COR-L47 (cell line): ENCODE data around the gene OR2W1.
A peak's percentile ranks its signal among the peaks of the same experiment; 100 is the strongest.

Source experiments
- DNase-seq: peaks from one replicate; lab custom pipeline; 2025; lab: John Stamatoyannopoulos, UW

The OR2W1 gene, protein sequence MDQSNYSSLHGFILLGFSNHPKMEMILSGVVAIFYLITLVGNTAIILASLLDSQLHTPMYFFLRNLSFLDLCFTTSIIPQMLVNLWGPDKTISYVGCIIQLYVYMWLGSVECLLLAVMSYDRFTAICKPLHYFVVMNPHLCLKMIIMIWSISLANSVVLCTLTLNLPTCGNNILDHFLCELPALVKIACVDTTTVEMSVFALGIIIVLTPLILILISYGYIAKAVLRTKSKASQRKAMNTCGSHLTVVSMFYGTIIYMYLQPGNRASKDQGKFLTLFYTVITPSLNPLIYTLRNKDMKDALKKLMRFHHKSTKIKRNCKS

GRCh38 chr6:29045075-29045474, at the start of gene OR2W1:
Gene OR2W1 (minus strand): TSS chr6:29045175. CDS start chr6:29045175, 0 bp downstream.
- DNase-seq: no peak

GRCh38 chr6:29092957-29093356, 48.0 kb upstream of the OR2W1 start:
- no peak for DNase-seq

DNA sequence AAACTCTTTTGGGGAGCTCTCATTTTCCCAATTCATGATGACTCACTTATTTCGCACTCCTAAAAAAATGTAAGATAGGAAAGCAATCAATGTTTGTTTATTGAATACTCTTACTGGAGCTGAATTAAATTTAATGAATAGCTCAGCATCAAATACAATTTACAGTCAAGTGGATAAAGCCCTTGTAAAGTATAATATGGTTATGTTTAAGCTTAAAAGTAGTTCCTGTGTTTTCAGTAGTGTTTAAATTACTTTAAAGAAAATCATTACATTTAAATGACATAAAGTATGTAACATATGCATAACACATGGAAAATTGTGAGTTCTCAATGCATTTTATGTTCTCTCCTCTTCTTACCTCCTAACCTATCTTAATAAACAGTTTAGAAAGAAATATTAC, 42.2 kb upstream of the OR2W1 start, which contains the start of gene OR2B3:
Gene OR2B3 (minus strand): TSS at position 101 of the 400 bp plus-strand sequence. CDS start 65 bp downstream, at position 36.
- DNase-seq: no peak

DNA sequence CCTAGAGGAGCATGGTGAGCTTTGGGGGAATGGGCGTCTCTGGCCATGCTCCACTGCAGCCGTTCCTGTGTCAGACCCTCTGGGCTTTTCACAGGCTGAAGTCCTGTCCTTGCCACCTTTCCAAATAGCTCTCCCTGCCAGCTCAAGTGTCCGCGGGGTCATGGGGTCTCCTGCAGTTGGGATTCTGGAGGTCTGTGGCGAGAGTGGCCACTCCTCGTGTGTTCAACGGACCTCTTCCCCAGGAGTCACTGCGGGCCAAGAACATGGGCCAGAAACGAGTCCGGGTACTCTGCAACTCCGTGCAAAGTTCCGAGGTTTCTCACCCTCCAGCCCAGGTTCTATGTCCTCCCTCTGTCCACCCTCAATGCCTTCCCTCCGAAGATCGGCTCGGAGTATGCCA, 37.5 kb upstream of the OR2W1 start:
- no peak for DNase-seq

DNA sequence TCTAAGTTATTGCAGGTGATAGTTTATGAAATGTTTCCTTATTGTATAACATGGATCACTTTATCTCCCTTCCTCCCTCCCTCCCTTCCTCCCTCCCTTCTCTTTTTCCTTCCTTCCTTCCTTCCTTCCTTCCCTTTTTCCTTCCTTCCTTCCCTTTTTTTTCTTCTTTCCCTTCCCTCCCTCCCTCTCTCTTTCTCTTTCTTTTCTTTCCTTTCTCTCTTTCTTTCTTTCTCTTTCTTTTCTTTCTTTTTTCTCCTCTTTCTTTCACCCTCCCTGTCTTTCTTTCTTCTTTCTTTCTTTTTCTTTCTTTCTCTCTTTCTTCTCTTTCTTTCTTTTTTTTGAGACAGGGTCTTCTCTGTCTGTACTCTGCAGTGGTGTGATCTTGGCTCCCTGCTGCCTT, 36.3 kb upstream of the OR2W1 start:
- DNase-seq: no peak

DNA sequence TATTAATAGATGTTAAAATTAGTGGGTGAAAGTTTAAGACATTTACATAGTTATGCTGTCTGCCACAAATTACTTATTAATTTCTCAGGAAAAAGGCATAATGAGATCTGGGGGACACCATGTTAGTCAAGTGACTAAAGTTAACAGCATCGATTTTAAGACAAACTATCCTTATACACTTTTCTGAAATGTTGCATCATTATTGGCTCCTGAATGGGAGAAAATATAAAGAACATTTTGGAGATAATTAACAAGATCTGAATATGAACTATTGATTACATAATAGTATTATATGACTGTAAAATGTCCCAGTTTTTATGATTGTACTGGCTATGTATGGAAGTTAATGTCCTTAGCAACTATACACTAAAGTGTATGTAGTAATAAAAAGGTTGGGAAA, 34.2 kb upstream of the OR2W1 start:
- no peak for DNase-seq

- DNase-seq: peak; percentile 16
Observed at GRCh38 chr6:29071831-29072723, 27.1 kb upstream of the OR2W1 start.

GRCh38 chr6:29051680-29052079, 6.7 kb upstream of the OR2W1 start:
- DNase-seq: no peak

DNA sequence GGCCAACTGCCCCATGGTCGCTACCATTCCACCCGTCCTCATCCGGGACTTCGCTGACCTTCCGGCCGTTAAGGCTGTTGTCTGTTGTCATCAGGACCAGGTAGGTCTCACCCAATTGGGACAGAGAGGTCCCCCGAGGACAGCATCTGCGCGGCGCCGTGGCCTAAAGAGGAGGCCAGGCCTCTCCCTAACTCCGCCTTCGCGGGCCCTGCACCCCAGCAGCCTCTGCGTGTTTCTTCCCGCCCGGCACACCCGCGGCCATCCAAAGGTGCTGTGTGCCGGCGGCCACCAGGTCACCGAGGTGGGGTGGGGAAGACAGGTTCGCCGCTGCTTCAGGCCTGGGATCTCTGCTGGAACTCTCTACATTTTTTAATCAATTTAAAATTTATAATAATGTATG, 9.0 kb downstream of the OR2W1 start:
- no peak for DNase-seq

GRCh38 chr6:29028821-29029220, 16.2 kb downstream of the OR2W1 start:
- no peak for DNase-seq

- no peak for DNase-seq
Observed at GRCh38 chr6:29025927-29026585, 18.9 kb downstream of the OR2W1 start.

DNA sequence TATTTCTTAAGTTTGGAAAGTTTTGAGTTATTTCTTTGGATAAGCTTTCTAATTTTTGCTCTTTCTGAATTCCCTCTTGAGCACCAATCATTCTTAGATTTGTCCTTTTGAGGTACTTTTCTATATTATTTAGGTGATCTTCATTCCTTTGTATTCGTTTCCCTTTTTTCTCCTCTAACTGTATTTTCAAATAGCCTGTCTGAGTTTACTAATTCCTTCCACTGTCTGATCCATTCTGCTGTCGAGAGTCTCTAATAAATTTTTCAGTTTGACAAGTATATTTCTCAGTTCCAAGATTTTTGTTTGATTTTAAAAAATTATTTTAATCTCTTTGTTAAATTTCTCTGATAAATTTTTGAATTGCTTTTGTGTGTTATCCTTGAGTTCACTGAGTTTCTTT, 23.5 kb downstream of the OR2W1 start:
- DNase-seq: no peak

DNA sequence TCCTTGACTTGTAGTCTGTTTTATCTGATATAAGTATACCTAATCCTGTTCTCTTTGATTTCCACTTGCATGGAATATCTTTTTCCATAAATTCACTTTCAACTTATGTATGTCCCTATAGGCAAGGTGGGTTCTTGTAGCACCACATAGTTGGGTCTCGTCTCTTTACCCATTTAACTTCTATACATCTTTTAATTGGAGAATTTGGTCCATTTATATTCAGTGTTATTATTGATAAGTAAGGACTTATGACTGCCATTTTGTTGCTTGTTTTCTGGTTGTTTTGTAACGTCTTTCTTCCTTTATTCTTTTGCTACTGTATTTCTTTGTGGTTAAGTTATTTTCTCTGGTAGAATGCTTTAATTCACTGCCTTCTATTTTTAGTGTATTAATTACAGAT, 25.3 kb downstream of the OR2W1 start:
- no peak for DNase-seq

GRCh38 chr6:29017428-29017802, 27.6 kb downstream of the OR2W1 start:
- no peak for DNase-seq

GRCh38 chr6:29016559-29017427, 28.2 kb downstream of the OR2W1 start:
- DNase-seq: peak; percentile 51

- no peak for DNase-seq
Observed at GRCh38 chr6:29014729-29015608, 30.0 kb downstream of the OR2W1 start.

DNA sequence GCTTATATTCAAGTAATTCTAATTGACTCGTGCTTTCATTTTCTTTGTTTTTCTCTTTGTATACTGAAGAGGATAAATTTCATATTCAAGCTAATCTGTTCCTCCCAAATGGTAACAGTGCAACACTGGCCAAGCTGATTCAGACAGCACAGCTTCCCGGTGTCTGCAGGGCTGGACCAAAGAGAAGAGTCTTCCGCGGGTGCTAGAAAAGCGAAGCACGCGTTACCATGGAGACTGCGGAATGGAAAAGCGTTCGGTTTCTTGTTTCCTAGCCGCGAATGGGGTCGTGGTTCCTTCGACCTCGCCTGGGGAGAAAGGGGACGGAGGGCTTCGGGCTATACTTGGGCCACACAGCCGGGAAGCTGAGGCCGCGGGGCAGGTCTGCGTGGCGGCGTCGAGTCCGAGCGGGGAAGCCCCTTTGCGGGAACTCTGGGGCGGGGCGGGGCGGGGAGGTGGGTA, 33.7 kb downstream of the OR2W1 start:
- peak; percentile 21 for DNase-seq

DNA sequence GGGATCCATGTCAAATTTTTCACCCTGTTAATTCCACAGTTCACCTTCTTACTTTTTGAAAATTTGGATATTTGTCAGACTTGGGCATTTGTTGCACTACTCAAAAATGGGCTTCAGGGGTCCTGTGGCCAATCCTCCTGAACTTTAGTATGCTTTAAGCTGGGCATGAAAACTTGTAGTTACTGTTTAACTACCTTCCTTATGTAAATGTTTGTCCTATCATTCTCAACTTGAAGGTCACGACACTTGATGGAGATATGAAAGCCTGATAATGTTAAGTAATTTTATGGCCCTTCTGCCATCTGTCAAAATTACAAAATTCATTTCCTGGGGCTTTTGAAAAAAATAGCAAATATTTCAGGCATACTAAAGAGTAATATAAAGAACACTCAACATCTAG, 35.6 kb downstream of the OR2W1 start:
- DNase-seq: no peak

DNA sequence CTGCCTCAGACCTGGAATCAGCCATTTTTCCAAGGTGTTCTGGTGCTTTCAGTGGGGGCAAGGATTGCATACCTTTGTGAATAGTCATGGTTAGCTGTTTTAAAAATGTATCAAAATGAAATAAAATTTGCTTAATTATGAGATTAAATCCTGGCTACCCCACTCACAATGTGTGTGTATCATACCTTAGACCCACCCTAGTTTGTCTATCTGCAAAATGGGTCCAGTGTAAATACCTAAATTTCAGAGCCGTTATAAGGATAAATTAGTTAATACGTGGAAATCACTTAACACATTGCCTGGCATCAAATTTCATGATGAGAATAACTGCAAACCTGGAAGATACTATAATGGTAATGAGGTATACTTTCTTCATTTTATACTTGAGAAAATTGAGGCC, 36.9 kb downstream of the OR2W1 start:
- DNase-seq: no peak

- no peak for DNase-seq
Observed at GRCh38 chr6:29005183-29005885, 39.6 kb downstream of the OR2W1 start, which contains the start of gene ZNF311. Gene ZNF311 (minus strand): TSS chr6:29005315. CDS start chr6:29003954, 1,361 bp downstream.
